SK-N-SH (cell line): ENCODE measurements around the gene MLST8. TPM values are rescaled to one million over a fixed set of nuclear protein-coding genes. Genes with fewer than 3 reads are reported as not detected.

Experiments used
- CTCF ChIA-PET: fragments of 300-600, 350-600 bp; formaldehyde crosslinking; extraction: SDS; loops from one replicate; lab custom pipeline; 2021; lab: Yijun Ruan, JAX
- POLR2A ChIA-PET: fragments of 350-600 bp; sonication (Branson Sonifier 250); formaldehyde crosslinking; extraction: SDS; loops from one replicate; lab custom pipeline; 2020; ENCODE audit warnings: antibody characterized with exemption, inconsistent platforms; lab: Yijun Ruan, JAX
- DNase-seq: peaks from one replicate; pipeline ENCODE4 v3.0.0; 2012
- H2AFZ ChIP-seq: fragments of 200-600 bp; sonication (generic); 2 replicates; pipeline ENCODE4 v1.8.1; 2016; ENCODE audit warnings: antibody characterized with exemption, mild to moderate bottlenecking, low read depth
- H3F3A ChIP-seq: fragments of 200-600 bp; sonication (generic); replicated peaks from 2 replicates; pipeline ENCODE3; 2016; ENCODE audit warnings: antibody characterized with exemption, mild to moderate bottlenecking; ENCODE audit not compliant: insufficient read depth
- H3K27ac ChIP-seq, 2 experiments: fragments of 200-500 bp in 1 of 2; fragments of 200-600 bp in 1 of 2; sonication (Bioruptor generic) in 1 of 2; sonication (generic), shearing (Covaris generic) in 1 of 2; 2 replicates each; pipeline versions ENCODE4 v1.5.1 to v1.6.1; 2014 to 2016; ENCODE audit warnings: low read depth in 2 of 2, inconsistent platforms in 1 of 2, low read length in 1 of 2, mild to moderate bottlenecking in 1 of 2, mixed read lengths in 1 of 2
- H3K27me3 ChIP-seq: fragments of 200-600 bp; sonication (generic), shearing (Covaris generic); 2 replicates; pipeline ENCODE4 v1.6.1; 2016; ENCODE audit warnings: mixed run types; ENCODE audit not compliant: insufficient read depth
- H3K36me3 ChIP-seq, 2 experiments: fragments of 200-500 bp in 1 of 2; fragments of 200-600 bp in 1 of 2; sonication (Bioruptor generic) in 1 of 2; sonication (generic) in 1 of 2; replicated peaks in 1 of 2; 2 replicates each; pipeline versions ENCODE3 to v1.5.1; 2014 to 2016; ENCODE audit warnings: low read length in 1 of 2, mild to moderate bottlenecking in 1 of 2; ENCODE audit not compliant: insufficient read depth in 2 of 2, control insufficient read depth in 1 of 2
- H3K4me1 ChIP-seq, 2 experiments: fragments of 200-500 bp in 1 of 2; fragments of 200-600 bp in 1 of 2; sonication (Bioruptor generic) in 1 of 2; sonication (generic), shearing (Covaris generic) in 1 of 2; 2 replicates each; pipeline versions ENCODE4 v1.5.1 to v1.6.1; 2014 to 2016; ENCODE audit warnings: low read depth in 1 of 2, low read length in 1 of 2, mixed run types in 1 of 2; ENCODE audit not compliant: insufficient read depth in 2 of 2, control insufficient read depth in 1 of 2
- H3K4me2 ChIP-seq: fragments of 200-600 bp; sonication (generic), shearing (Covaris generic); 2 replicates; pipeline ENCODE4 v1.6.1; 2017; ENCODE audit warnings: mixed run types
- H3K4me3 ChIP-seq, 2 experiments: fragments of 200-500 bp in 1 of 2; fragments of 200-600 bp in 1 of 2; sonication (Bioruptor generic) in 1 of 2; sonication (generic), shearing (Covaris generic) in 1 of 2; 2 replicates each; pipeline versions ENCODE4 v1.5.1 to v1.8.1; 2014 to 2016; ENCODE audit warnings: low read depth in 2 of 2, inconsistent platforms in 1 of 2, low read length in 1 of 2, mild to moderate bottlenecking in 1 of 2, mixed read lengths in 1 of 2, moderate library complexity in 1 of 2
- H3K79me2 ChIP-seq: fragments of 200-600 bp; sonication (generic); 2 replicates; pipeline ENCODE4 v1.8.1; 2017; ENCODE audit warnings: mild to moderate bottlenecking; ENCODE audit not compliant: insufficient read depth
- H3K9ac ChIP-seq: fragments of 200-600 bp; sonication (generic); 2 replicates; pipeline ENCODE4 v1.6.1; 2017; ENCODE audit warnings: mixed run types
- H3K9me2 ChIP-seq: fragments of 200-600 bp; sonication (generic); 2 replicates; pipeline ENCODE4 v1.6.1; 2017; ENCODE audit warnings: mixed run types
- H3K9me3 ChIP-seq: fragments of 200-600 bp; sonication (generic); 2 replicates; pipeline ENCODE4 v1.6.1; 2017; ENCODE audit warnings: mixed run types, mild to moderate bottlenecking, moderate library complexity
- H4K20me1 ChIP-seq: fragments of 200-600 bp; sonication (generic); 2 replicates; pipeline ENCODE4 v1.6.1; 2017; ENCODE audit warnings: mild to moderate bottlenecking, mixed run types; ENCODE audit not compliant: insufficient read depth
- CHD2 ChIP-seq: fragments of 150-350 bp; IDR thresholded peaks from 2 replicates; pipeline ENCODE4 v1.6.1; 2018; ENCODE audit warnings: low read length; ENCODE audit not compliant: partially characterized antibody
- ELF1 ChIP-seq: IDR thresholded peaks from 2 replicates; pipeline ENCODE4 v1.4.0; 2012
- FOSL2 ChIP-seq: IDR thresholded peaks from 2 replicates; pipeline ENCODE4 v1.4.0; 2012; ENCODE audit warnings: low read depth, mild to moderate bottlenecking, moderate library complexity, borderline replicate concordance
- IRF3 ChIP-seq: fragments of 150-350 bp; IDR thresholded peaks from 2 replicates; pipeline ENCODE4 v1.6.1; 2016; ENCODE audit warnings: mild to moderate bottlenecking, low read depth, low read length
- JUND ChIP-seq: IDR thresholded peaks from 2 replicates; pipeline ENCODE4 v1.4.0; 2012
- MAX ChIP-seq: IDR thresholded peaks from 2 replicates; pipeline ENCODE4 v1.4.0; 2012; ENCODE audit warnings: low read depth
- PBX3 ChIP-seq: IDR thresholded peaks from 2 replicates; pipeline ENCODE4; 2012
- REST ChIP-seq: IDR thresholded peaks from 2 replicates; pipeline ENCODE4 v1.6.1; 2012; ENCODE audit warnings: mild to moderate bottlenecking, low read depth, low read length, moderate library complexity
- SIN3A ChIP-seq: IDR thresholded peaks from 2 replicates; pipeline ENCODE4 v1.6.1; 2012; ENCODE audit warnings: low read depth, mild to moderate bottlenecking, low read length, moderate library complexity, borderline replicate concordance
- TCF12 ChIP-seq: IDR thresholded peaks from 2 replicates; pipeline ENCODE4 v1.4.0; 2012
- USF1 ChIP-seq: IDR thresholded peaks from 2 replicates; pipeline ENCODE4 v1.4.0; 2012; ENCODE audit warnings: low read depth, borderline replicate concordance
- USF2 ChIP-seq: fragments of 150-350 bp; IDR thresholded peaks from 2 replicates; pipeline ENCODE4 v1.6.1; 2017; ENCODE audit warnings: antibody characterized with exemption, low read length, low read depth, borderline replicate concordance
- ZBTB33 ChIP-seq: IDR thresholded peaks from 2 replicates; pipeline ENCODE4 v1.4.0; 2012; ENCODE audit warnings: low read depth, borderline replicate concordance
- WGBS: methylation state at CpG from one replicate; pipeline ENCODE4 v1.1.6; 2017; ENCODE audit warnings: low lambda C conversion rate; 5-methylcytosine and 5-hydroxymethylcytosine counted together
- polyA plus RNA-seq, 3 experiments: library from polyadenylated mRNA; depleted of rRNA; stranded (reverse); fragments of >200 nt; gene quantifications; 2 replicates each; pipeline ENCODE4 v1.2.3, GENCODE V29; 2012

MLST8 gene
- polyA plus RNA-seq, 1 of the 3 experiments (the other 2 are of a cell fraction): 85.4 TPM

GRCh38 chr16:2252806-2253148 lies 47.5 kb downstream of the MLST8 start (continued):
- TF ChIP-seq IRF3 (no peak), FOSL2 (no peak), ZBTB33 (no peak), USF1 (no peak), JUND (no peak), USF2 (no peak)
- TF ChIP-seq, all 33 proteins: peak for 0

- H2AFZ ChIP-seq: no peak overlapping the region
- 90% methylated on average over 10 of the region's 11 CpGs for WGBS
- no peak for DNase-seq
- H3K9me2 ChIP-seq: no peaks in the 10 kb centered on the region
- CTCF ChIA-PET: interaction anchor here (3.5 kb wide), 1 partner anchor 59 kb away, joined by 33 read pairs; no protein-coding TSS in a partner anchor
- peaks cover 54% of the 10 kb centered on the region for H3K79me2 ChIP-seq
- no peaks in the 10 kb centered on the region for H3K27me3 ChIP-seq
- peaks cover 7 to 13% of the 10 kb centered on the region in 2 experiments; a peak in 1 of 4 replicates for H3K4me1 ChIP-seq
- peaks cover 21% of the 10 kb centered on the region; the same call in 1 of the 2 replicates for H4K20me1 ChIP-seq
- no peaks in the 10 kb centered on the region for H3K9me3 ChIP-seq
- H3K27ac ChIP-seq: no peak overlapping the region
- H3K4me2 ChIP-seq: no peak overlapping the region
- peaks cover 46% of the 10 kb centered on the region for H3F3A ChIP-seq
- POLR2A ChIA-PET: interaction anchor here (0.6 kb wide), 1 partner anchor 10 kb away, joined by 3 read pairs; no protein-coding TSS in a partner anchor
- H3K9ac ChIP-seq: no peak overlapping the region
- TF ChIP-seq PBX3 (no peak), MAX (no peak), ELF1 (no peak), TCF12 (no peak), REST (no peak), SIN3A (no peak), CHD2 (no peak)
- H3K4me3 ChIP-seq: no peak overlapping the region
- H3K36me3 ChIP-seq: peaks cover 37 to 60% of the 10 kb centered on the region in 2 experiments
These were observed 48.0 kb downstream of the MLST8 start for GRCh38 chr16:2253293-2253692.
